Colonic mucosa (tissue), 4 donors: ENCODE data around the gene P2RX5. TPM values are rescaled to one million over a fixed set of nuclear protein-coding genes. Genes with fewer than 3 reads are reported as not detected.

Experiments used
- DNase-seq: peaks from one replicate; pipeline ENCODE4 v3.0.0-alpha.2; 2020
- H3K27ac ChIP-seq: fragments of 200-600 bp; one replicate; pipeline ENCODE4 v1.8.0; 2021
- H3K27me3 ChIP-seq: fragments of 200-600 bp; one replicate; pipeline ENCODE4 v1.8.0; 2021
- H3K36me3 ChIP-seq: fragments of 200-600 bp; one replicate; pipeline ENCODE4 v1.8.0; 2021
- H3K4me1 ChIP-seq: fragments of 200-600 bp; one replicate; pipeline ENCODE4 v1.8.0; 2021; ENCODE audit warnings: mild to moderate bottlenecking
- H3K4me3 ChIP-seq: fragments of 200-600 bp; one replicate; pipeline ENCODE4 v1.8.0; 2021
- H3K9ac ChIP-seq, 2 donors: one replicate each; pipeline ENCODE4 v1.7.0; 2013; ENCODE audit warnings: control low read depth in 2 of 2, low read depth in 2 of 2, low read length in 2 of 2
- H3K9me3 ChIP-seq: fragments of 200-600 bp; one replicate; pipeline ENCODE4 v1.8.0; 2021
- intact Hi-C: fragments of 100-400 bp; cut with DNase I; formaldehyde crosslinking; loops from one replicate; pipeline ENCODE4 v1.14.1; 2022
- total RNA-seq, 2 donors: library from RNA; stranded (reverse); fragmentation: NEBNext Ultra II Directional in 1 of 2; extraction: Animal tissue kit (Norgen Biotek cat#: 25700) in 1 of 2; gene quantifications; one replicate each; pipeline ENCODE4 v1.2.1, GENCODE V29; 2021
- TF ChIP-seq, protein P1 (sequence below): fragments of 200-600 bp; IDR thresholded peaks from one replicate; pipeline ENCODE4 v1.8.0; 2022; ENCODE audit warnings: antibody characterized with exemption, mild to moderate bottlenecking
- donor health status: healthy.
- donor health status: DM: no; HTN: no; CAD: no.
- donor health status: DM: no; HTN: no; CAD: no.

P2RX5 gene
- total RNA-seq, 2 donors from 2014 or later: 0.93 to 1.5 TPM

DNA sequence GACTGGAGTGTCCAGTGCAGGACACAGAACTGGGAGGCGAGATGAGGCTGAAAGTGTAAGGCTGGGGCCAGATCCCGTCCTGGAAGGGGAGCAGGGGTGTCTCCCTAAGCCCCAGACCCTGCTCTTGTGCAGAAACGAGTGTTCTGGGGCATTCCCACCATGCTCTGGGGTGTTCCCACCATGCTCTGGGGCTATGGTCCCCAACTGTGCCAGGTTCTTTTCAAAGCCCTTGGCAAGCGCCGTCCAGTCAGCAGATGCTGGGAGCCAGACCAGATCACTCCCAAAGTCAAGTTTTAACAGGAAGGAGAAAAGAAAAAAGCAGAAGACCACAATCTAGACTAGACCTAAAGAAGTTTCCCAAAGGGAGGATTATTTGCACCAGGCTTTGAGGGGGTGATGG lies 30.1 kb downstream of the P2RX5 start:
- Histone ChIP-seq H3K4me1 (peaks cover 14% of the 10 kb centered on the region), H3K4me3 (no peak overlapping the region), H3K27ac (no peak overlapping the region), H3K36me3 (peaks cover 7% of the 10 kb centered on the region), H3K9me3 (no peaks in the 10 kb centered on the region), H3K9ac (no peak overlapping the region), H3K27me3 (no peaks in the 10 kb centered on the region)
- TF ChIP-seq, protein P1, sequence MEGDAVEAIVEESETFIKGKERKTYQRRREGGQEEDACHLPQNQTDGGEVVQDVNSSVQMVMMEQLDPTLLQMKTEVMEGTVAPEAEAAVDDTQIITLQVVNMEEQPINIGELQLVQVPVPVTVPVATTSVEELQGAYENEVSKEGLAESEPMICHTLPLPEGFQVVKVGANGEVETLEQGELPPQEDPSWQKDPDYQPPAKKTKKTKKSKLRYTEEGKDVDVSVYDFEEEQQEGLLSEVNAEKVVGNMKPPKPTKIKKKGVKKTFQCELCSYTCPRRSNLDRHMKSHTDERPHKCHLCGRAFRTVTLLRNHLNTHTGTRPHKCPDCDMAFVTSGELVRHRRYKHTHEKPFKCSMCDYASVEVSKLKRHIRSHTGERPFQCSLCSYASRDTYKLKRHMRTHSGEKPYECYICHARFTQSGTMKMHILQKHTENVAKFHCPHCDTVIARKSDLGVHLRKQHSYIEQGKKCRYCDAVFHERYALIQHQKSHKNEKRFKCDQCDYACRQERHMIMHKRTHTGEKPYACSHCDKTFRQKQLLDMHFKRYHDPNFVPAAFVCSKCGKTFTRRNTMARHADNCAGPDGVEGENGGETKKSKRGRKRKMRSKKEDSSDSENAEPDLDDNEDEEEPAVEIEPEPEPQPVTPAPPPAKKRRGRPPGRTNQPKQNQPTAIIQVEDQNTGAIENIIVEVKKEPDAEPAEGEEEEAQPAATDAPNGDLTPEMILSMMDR: no peak
- no peak for DNase-seq
- intact Hi-C loops: no loop called here

DNA sequence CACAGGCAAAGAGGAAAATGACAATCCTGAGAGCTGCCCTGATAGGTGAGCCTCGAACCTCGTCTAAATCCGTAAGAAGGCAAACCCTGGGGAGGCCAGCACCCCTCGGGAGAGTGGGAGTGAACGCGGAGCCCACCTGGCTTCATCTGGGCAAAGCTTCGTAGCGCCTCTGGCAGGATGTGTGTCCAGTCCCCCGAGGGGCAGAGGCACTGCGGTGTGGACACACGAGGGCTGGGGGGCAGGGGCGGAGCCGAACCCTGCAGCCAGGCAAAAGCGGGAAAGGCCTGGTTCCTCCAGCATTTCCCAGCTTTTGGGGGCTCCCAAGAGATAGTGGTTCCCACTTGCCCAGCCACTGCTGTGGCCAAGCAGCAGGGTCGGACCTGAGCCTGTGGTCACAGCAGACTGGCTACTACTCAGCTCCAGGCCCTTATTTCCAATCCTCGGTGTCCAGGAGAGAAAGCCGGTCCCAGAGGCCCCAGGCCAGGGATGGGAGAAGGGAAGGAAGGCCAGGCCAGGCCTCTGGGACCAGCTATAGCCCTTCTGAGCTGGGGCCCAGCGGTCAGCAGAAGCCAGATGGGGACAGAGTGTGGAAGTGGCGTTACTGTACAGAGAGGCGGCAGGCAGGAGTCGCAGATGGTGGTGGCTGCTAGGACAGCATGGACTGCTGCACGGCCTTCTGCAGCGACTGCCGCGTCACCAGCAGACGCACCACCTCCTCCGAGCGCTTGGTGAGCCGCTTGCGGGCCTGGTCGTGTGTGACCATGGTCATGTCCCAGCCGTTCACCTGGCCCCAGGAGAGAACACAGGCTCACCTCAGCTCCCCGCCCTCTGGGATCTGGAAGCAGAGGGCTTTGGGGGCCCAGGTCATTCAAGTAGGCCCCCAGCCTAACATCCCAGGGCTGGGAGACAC lies 32.6 kb downstream of the P2RX5 start:
- Histone ChIP-seq H3K9ac (no peak overlapping the region), H3K27ac (no peak overlapping the region), H3K36me3 (peaks cover 7% of the 10 kb centered on the region), H3K4me3 (no peak overlapping the region), H3K9me3 (no peaks in the 10 kb centered on the region), H3K4me1 (peaks cover 7% of the 10 kb centered on the region), H3K27me3 (no peaks in the 10 kb centered on the region)
- TF ChIP-seq, protein P1: no peak
- intact Hi-C loops: no loop called here
- DNase-seq: no peak

DNA sequence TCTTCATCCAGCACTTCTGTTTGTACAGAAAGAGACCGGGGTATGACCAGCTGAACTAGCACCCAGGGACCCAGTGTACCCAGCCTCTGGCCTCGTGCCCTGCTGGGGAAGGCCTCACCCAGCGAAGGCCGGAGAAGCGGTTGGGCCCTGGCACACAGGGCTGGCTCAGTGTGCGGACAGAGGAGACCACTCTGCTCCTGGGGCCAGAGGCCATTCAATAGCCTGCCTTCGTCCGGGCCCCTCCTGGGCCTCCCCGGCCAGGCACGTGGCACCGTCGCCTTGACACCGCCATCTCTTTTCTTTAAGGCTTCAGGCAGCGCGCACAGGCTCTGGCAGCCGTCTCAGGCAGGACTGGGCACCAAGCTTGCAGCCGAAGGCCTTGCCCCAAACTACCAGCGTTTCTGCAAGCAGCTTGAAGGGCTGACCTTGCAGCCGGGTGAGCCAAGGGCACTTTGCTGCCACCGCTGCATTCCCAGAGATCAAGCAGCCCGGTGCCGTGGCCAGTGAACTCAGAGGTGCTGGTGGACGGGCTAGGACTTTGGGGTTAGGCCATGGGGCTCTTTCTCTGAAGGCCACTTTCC lies 35.6 kb downstream of the P2RX5 start:
- no peaks in the 10 kb centered on the region for H3K27me3 ChIP-seq
- TF ChIP-seq, protein P1: no peak
- peaks cover 7% of the 10 kb centered on the region for H3K36me3 ChIP-seq
- H3K27ac ChIP-seq: peak overlapping the region; percentile 18
- H3K9ac ChIP-seq: no peak overlapping the region
- H3K4me1 ChIP-seq: no peaks in the 10 kb centered on the region
- no peak overlapping the region for H3K4me3 ChIP-seq
- DNase-seq: no peak
- intact Hi-C loops: no loop called here
- no peaks in the 10 kb centered on the region for H3K9me3 ChIP-seq

DNA sequence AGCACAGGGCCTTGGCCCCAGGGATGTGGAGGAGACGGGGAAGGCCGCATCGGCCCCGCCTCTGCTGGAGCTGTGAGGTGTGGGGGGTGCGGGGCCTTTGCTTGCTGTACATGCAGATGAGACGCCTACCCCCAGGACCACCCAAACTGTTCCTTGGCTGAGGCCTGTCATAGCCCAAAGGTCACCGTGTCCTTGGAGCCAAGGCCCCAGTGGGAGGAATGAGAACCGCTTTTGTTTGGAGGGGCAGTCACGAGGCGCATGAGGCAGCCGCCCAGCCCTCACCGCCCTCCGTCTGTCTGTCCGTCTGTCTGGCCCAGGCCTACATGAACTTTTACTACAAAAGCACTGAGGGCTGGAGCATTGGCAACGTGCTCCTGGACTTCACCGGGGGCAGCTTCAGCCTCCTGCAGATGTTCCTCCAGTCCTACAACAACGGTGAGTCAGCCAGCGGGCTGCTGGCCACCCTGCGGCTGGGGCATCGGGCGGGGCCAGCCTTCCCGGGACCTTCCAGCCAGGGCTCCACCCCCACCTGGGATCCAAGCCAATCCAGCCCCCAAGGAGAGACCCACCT lies 36.3 kb downstream of the P2RX5 start:
- H3K9me3 ChIP-seq: no peaks in the 10 kb centered on the region
- no peak overlapping the region for H3K4me3 ChIP-seq
- no peaks in the 10 kb centered on the region for H3K4me1 ChIP-seq
- no peaks in the 10 kb centered on the region for H3K27me3 ChIP-seq
- DNase-seq: peak; percentile 50
- TF ChIP-seq, protein P1: no peak
- intact Hi-C loops: no loop called here
- no peak overlapping the region for H3K9ac ChIP-seq
- peak overlapping the region; percentile 18 for H3K27ac ChIP-seq
- peaks cover 5% of the 10 kb centered on the region for H3K36me3 ChIP-seq

DNA sequence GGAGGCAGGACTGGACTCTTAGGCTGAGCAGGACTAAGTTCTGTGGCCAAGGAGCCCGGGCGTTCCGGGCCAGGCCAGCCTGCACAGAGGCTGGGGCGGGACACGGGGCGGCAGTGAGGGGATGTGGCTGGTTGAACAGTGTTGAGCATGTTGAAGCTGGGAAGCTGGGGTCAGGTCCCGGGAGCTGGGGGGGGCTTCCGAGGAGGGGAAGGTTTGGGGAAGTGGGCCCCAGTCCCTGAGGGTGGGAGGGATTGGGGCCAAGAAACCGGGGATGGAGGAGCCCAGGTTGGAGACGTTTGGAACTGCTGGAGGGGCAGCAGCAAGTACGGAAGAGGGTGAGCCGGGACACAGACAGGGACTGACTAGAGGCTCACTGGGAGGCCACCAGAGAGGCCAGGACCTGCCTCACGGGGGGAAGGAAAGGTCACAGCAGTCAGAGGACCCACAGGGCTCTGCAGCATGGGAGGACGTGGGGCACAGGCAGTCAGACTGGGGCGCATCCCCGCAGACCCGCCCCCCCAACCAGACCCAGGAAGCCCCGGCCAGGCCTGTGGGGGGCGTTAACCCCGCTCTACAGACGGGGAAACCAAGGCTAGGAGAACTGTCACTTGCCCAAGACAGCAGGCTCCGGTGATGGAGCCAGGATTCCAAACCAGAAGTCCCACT lies 37.0 kb downstream of the P2RX5 start:
- no peaks in the 10 kb centered on the region for H3K9me3 ChIP-seq
- no peaks in the 10 kb centered on the region for H3K36me3 ChIP-seq
- no peak overlapping the region for H3K4me3 ChIP-seq
- H3K27ac ChIP-seq: peak overlapping the region; percentile 3
- no peaks in the 10 kb centered on the region for H3K4me1 ChIP-seq
- no peak for DNase-seq
- peak overlapping the region; percentile 31 to 35 for H3K9ac ChIP-seq
- no peaks in the 10 kb centered on the region for H3K27me3 ChIP-seq
- intact Hi-C loops: no loop called here
- TF ChIP-seq, protein P1: no peak
